Fibroblast of lung (primary cell): ENCODE measurements around the gene HAT1. TPM values are rescaled to one million over a fixed set of nuclear protein-coding genes. Genes with fewer than 3 reads are reported as not detected.

Source experiments
- DNase-seq, 2 donors: peaks; one replicate each; pipeline versions ENCODE4 v3.0.0 to v3.0.0-alpha.2; 2010; ENCODE audit warnings: low read depth in 2 of 2
- H2AFZ ChIP-seq: 2 replicates; pipeline ENCODE4 v1.5.1; 2012; ENCODE audit warnings: low read length, control low read depth, inconsistent platforms
- H3K27ac ChIP-seq: 2 replicates; pipeline ENCODE4 v1.5.1; 2011; ENCODE audit warnings: low read length, control low read depth; ENCODE audit not compliant: insufficient read depth
- H3K27me3 ChIP-seq: 2 replicates; pipeline ENCODE4 v1.5.1; 2011; ENCODE audit warnings: mild to moderate bottlenecking, low read length; ENCODE audit not compliant: control insufficient read depth, insufficient read depth
- H3K36me3 ChIP-seq: 2 replicates; pipeline ENCODE4 v1.5.1; 2011; ENCODE audit warnings: low read length; ENCODE audit not compliant: control insufficient read depth, insufficient read depth
- H3K4me1 ChIP-seq: 2 replicates; pipeline ENCODE4 v1.5.1; 2011; ENCODE audit warnings: low read length; ENCODE audit not compliant: control insufficient read depth, insufficient read depth; ENCODE audit errors: extremely low read depth
- H3K4me2 ChIP-seq: 2 replicates; pipeline ENCODE4 v1.5.1; 2011; ENCODE audit warnings: low read length, control low read depth; ENCODE audit not compliant: insufficient read depth; ENCODE audit errors: extremely low read depth
- H3K4me3 ChIP-seq, 4 experiments: fragments of 200-600 bp in 1 of 4; sonication (generic) in 1 of 4; replicated peaks in 1 of 4; 2 replicates each; pipeline ENCODE4 v1.5.1; 2011 to 2016; ENCODE audit warnings: low read length in 4 of 4, low read depth in 3 of 4, mild to moderate bottlenecking in 3 of 4, control low read depth in 2 of 4, inconsistent platforms in 1 of 4, mixed read lengths in 1 of 4; ENCODE audit not compliant: insufficient read depth in 1 of 4; ENCODE audit errors: control extremely low read depth in 1 of 4
- H3K79me2 ChIP-seq: 2 replicates; pipeline ENCODE4 v1.5.1; 2012; ENCODE audit warnings: mild to moderate bottlenecking, low read length, inconsistent platforms; ENCODE audit not compliant: control insufficient read depth, insufficient read depth
- H3K9ac ChIP-seq: 2 replicates; pipeline ENCODE4 v1.5.1; 2011; ENCODE audit warnings: mild to moderate bottlenecking, low read length, control low read depth; ENCODE audit not compliant: insufficient read depth
- H3K9me3 ChIP-seq: 2 replicates; pipeline ENCODE4 v1.5.1; 2012; ENCODE audit warnings: low read depth, low read length; ENCODE audit not compliant: control insufficient read depth, insufficient read depth
- H4K20me1 ChIP-seq: 2 replicates; pipeline ENCODE4 v1.5.1; 2011; ENCODE audit warnings: low read length; ENCODE audit not compliant: control insufficient read depth, insufficient read depth; ENCODE audit errors: extremely low read depth
- CTCF ChIP-seq, 2 donors: IDR thresholded peaks in 1 of 2; conservative IDR thresholded peaks in 1 of 2; 1 replicate in 1 of 2; 2 replicates in 1 of 2; pipeline ENCODE4 v1.5.1; 2011 to 2012; ENCODE audit warnings: low read length in 2 of 2, control low read depth in 1 of 2, inconsistent platforms in 1 of 2, low read depth in 1 of 2, mild to moderate bottlenecking in 1 of 2
- EZH2 ChIP-seq: IDR thresholded peaks from 2 replicates; pipeline ENCODE4 v1.5.1; 2012; ENCODE audit warnings: low read length, control low read depth, mild to moderate bottlenecking; ENCODE audit errors: missing control alignments
- polyA plus RNA-seq, 2 donors: library from polyadenylated mRNA; depleted of rRNA in 1 of 2; stranded (reverse) in 1 of 2; unstranded in 1 of 2; fragments of >200 nt; gene quantifications; 2 replicates each; pipeline ENCODE4 v1.2.1, GENCODE V29; 2011 to 2012; ENCODE audit warnings: missing spikeins in 1 of 2
- total RNA-seq: library from RNA; depleted of rRNA; stranded (reverse); fragments of >200 nt; gene quantifications from 2 replicates; pipeline ENCODE4 v1.2.1, GENCODE V29; 2014

Gene HAT1
- total and polyA plus RNA-seq, 2 donors (not counting 1 experiment from before 2014, with no cell fraction given), result 23.0 to 57.7 TPM

GRCh38 chr2:171965661-171966060, 43.4 kb downstream of the HAT1 start:
- Histone ChIP-seq H3K36me3 (no peaks in the 10 kb centered on the region), H3K9me3 (no peaks in the 10 kb centered on the region), H3K4me1 (peaks cover 3% of the 10 kb centered on the region), H3K27me3 (no peaks in the 10 kb centered on the region), H3K4me2 (no peak overlapping the region), H3K9ac (no peak overlapping the region), H3K4me3 (no peak overlapping the region), H2AFZ (no peak overlapping the region), H4K20me1 (no peaks in the 10 kb centered on the region), H3K27ac (no peak overlapping the region), H3K79me2 (peaks cover 4% of the 10 kb centered on the region)
- no peak for DNase-seq
- no peak for TF ChIP-seq EZH2
- no peak for TF ChIP-seq CTCF (conservative IDR thresholded peaks at IDR 0.05 in 1 of 2, IDR thresholded peaks at IDR 0.05 in 1 of 2; ENCODE audit: low read depth in 1 of 2, low read length in 2 of 2)

- no peak for DNase-seq
Measured at GRCh38 chr2:171966235-171966634, 44.0 kb downstream of the HAT1 start.

GRCh38 chr2:171966688-171967087, 44.4 kb downstream of the HAT1 start:
- no peak overlapping the region for H3K4me3 ChIP-seq
- TF ChIP-seq EZH2 (no peak), CTCF (conservative IDR thresholded peaks at IDR 0.05 in 1 of 2, IDR thresholded peaks at IDR 0.05 in 1 of 2; ENCODE audit: low read depth in 1 of 2, low read length in 2 of 2) (no peak)
- no peaks in the 10 kb centered on the region for H3K79me2 ChIP-seq
- no peaks in the 10 kb centered on the region for H3K27me3 ChIP-seq
- no peak overlapping the region for H2AFZ ChIP-seq
- no peaks in the 10 kb centered on the region for H3K4me1 ChIP-seq
- H3K36me3 ChIP-seq, result no peaks in the 10 kb centered on the region
- no peak for DNase-seq
- no peak overlapping the region for H3K4me2 ChIP-seq
- no peak overlapping the region for H3K27ac ChIP-seq
- H3K9me3 ChIP-seq, result no peaks in the 10 kb centered on the region
- no peaks in the 10 kb centered on the region for H4K20me1 ChIP-seq
- no peak overlapping the region for H3K9ac ChIP-seq

More at GRCh38 chr2:171966235-171966634, 44.0 kb downstream of the HAT1 start:
- H3K27ac ChIP-seq, result no peak overlapping the region
- H3K4me1 ChIP-seq, result no peaks in the 10 kb centered on the region
- no peaks in the 10 kb centered on the region for H3K9me3 ChIP-seq
- no peaks in the 10 kb centered on the region for H3K36me3 ChIP-seq
- H3K4me3 ChIP-seq, result no peak overlapping the region
- H3K4me2 ChIP-seq, result no peak overlapping the region
- no peaks in the 10 kb centered on the region for H4K20me1 ChIP-seq
- no peaks in the 10 kb centered on the region for H3K27me3 ChIP-seq
- no peaks in the 10 kb centered on the region for H3K79me2 ChIP-seq
- no peak overlapping the region for H2AFZ ChIP-seq
- no peak for TF ChIP-seq CTCF (conservative IDR thresholded peaks at IDR 0.05 in 1 of 2, IDR thresholded peaks at IDR 0.05 in 1 of 2; ENCODE audit: low read depth in 1 of 2, low read length in 2 of 2)
- TF ChIP-seq EZH2, result no peak
- H3K9ac ChIP-seq, result no peak overlapping the region
